H1 (cell line): ENCODE data around the gene EVC2.

Experiments used
- BCL11A ChIP-seq, 2 experiments: IDR thresholded peaks; one replicate each; pipeline ENCODE4 v1.6.1; 2011; ENCODE audit warnings: low read depth in 2 of 2, low read length in 2 of 2, mild to moderate bottlenecking in 2 of 2
- BRCA1 ChIP-seq: IDR thresholded peaks from 2 replicates; pipeline ENCODE4 v1.6.1; 2012; ENCODE audit warnings: low read depth, low read length, improper control_type of control experiment
- CTCF ChIP-seq, 3 experiments: IDR thresholded peaks; 1 replicate in 2 of 3; 2 replicates in 1 of 3; pipeline versions ENCODE4 v1.5.1 to v1.6.1; 2011; ENCODE audit warnings: low read length in 3 of 3, mild to moderate bottlenecking in 3 of 3, inconsistent platforms in 2 of 3, low read depth in 1 of 3, moderate library complexity in 1 of 3; ENCODE audit not compliant: insufficient read depth in 1 of 3; ENCODE audit errors: control extremely low read depth in 1 of 3
- EGR1 ChIP-seq: IDR thresholded peaks from 2 replicates; pipeline ENCODE4 v1.6.1; 2011; ENCODE audit warnings: low read depth, low read length, borderline replicate concordance
- EP300 ChIP-seq, 2 experiments: IDR thresholded peaks; 1 replicate in 1 of 2; 2 replicates in 1 of 2; pipeline ENCODE4 v1.6.1; 2011 to 2012; ENCODE audit warnings: low read depth in 2 of 2, low read length in 2 of 2, mild to moderate bottlenecking in 2 of 2, borderline replicate concordance in 1 of 2, inconsistent platforms in 1 of 2, moderate library complexity in 1 of 2
- GABPA ChIP-seq: IDR thresholded peaks from 2 replicates; pipeline ENCODE4 v1.6.1; 2011; ENCODE audit warnings: mild to moderate bottlenecking, low read length, moderate library complexity, borderline replicate concordance; ENCODE audit not compliant: insufficient read depth
- JUN ChIP-seq: IDR thresholded peaks from 2 replicates; pipeline ENCODE4 v1.6.1; 2011; ENCODE audit warnings: low read depth, mild to moderate bottlenecking, improper control_type of control experiment, low read length
- ZNF274 ChIP-seq: IDR thresholded peaks from 2 replicates; pipeline ENCODE4 v1.7.0; 2012; ENCODE audit warnings: low read length, borderline replicate concordance; ENCODE audit errors: extremely low read depth

DNA sequence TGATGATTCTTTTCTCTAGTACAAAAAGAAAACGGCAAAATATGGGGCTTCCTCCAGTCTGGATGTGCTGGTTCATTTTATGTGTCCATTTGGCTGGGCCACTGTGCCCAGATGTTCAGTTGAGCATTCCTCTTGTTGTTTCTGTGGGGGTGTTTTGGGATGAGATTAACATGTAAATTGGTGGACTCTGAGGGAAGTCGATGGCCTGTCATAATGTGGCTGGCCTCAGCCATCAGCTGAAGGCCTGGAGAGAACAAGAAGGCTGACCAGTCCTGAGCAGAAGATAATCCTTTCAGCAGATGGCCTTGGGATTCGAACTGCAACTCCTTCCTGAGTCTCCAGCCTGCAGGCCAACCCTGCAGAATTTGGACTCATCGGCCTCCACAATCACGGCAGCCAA is 136.7 kb downstream of the EVC2 start:
- TF ChIP-seq JUN = no peak
- no peak for TF ChIP-seq GABPA
- TF ChIP-seq BRCA1 = no peak
- TF ChIP-seq CTCF (IDR thresholded peaks at IDR 0.05; ENCODE audit: control extremely low read depth in 1 of 3, insufficient read depth in 1 of 3, low read depth in 1 of 3, low read length in 3 of 3) = no peak
- no peak for TF ChIP-seq ZNF274
- no peak for TF ChIP-seq EP300 (IDR thresholded peaks at IDR 0.05; ENCODE audit: borderline replicate concordance in 1 of 2, low read depth in 2 of 2, low read length in 2 of 2)
- no peak for TF ChIP-seq BCL11A (IDR thresholded peaks at IDR 0.05; ENCODE audit: low read depth in 2 of 2, low read length in 2 of 2)
- no peak for TF ChIP-seq EGR1
